Hindlimb muscle (tissue), 1 donor: ENCODE data around the gene DDX4. TPM values are rescaled to one million over a fixed set of nuclear protein-coding genes. Genes with fewer than 3 reads are reported as not detected.

ENCODE experiments used
- polyA plus RNA-seq: library from polyadenylated mRNA; unstranded; fragments of 120-200 nt; gene quantifications from one replicate; pipeline ENCODE4 v1.2.1, GENCODE V29; 2013; ENCODE audit not compliant: insufficient read length

Gene DDX4
- polyA plus RNA-seq, 1 donor, result 0.23 TPM

Other genes starting within 250 kb of the DDX4 start
- 62.9 TPM for gene PLPP1, start 203.1 kb upstream of the DDX4 start, polyA plus RNA-seq
- gene SLC38A9, start 25.7 kb upstream of the DDX4 start, polyA plus RNA-seq, result 13.0 TPM
- 0.54 TPM for gene IL31RA, start 113.3 kb downstream of the DDX4 start, polyA plus RNA-seq